Loucy (cell line): ENCODE measurements around the gene CLDN5.

ENCODE experiments used
- H2AFZ ChIP-seq: fragments of 200-600 bp; sonication (generic); 2 replicates; pipeline ENCODE4 v1.6.0; 2016; ENCODE audit warnings: antibody characterized with exemption, mild to moderate bottlenecking, low read length, moderate library complexity
- H3F3A ChIP-seq: fragments of 200-600 bp; 2 replicates; pipeline ENCODE4 v1.6.0; 2016; ENCODE audit warnings: antibody characterized with exemption, low read depth, mild to moderate bottlenecking
- H3K27me3 ChIP-seq: fragments of 200-600 bp; sonication (generic); 2 replicates; pipeline ENCODE4 v1.6.1; 2014; ENCODE audit warnings: low read length, mild to moderate bottlenecking; ENCODE audit not compliant: insufficient read depth, poor library complexity, severe bottlenecking
- H3K36me3 ChIP-seq: fragments of 200-600 bp; sonication (generic); 2 replicates; pipeline ENCODE4 v1.6.1; 2016; ENCODE audit warnings: low read length; ENCODE audit not compliant: insufficient read depth
- H3K4me1 ChIP-seq: fragments of 200-600 bp; sonication (generic); 2 replicates; pipeline ENCODE4 v1.5.1; 2014; ENCODE audit warnings: low read length, mild to moderate bottlenecking; ENCODE audit not compliant: insufficient read depth, poor library complexity, severe bottlenecking
- H3K4me2 ChIP-seq: fragments of 200-600 bp; sonication (generic); 2 replicates; pipeline ENCODE4 v1.6.0; 2014; ENCODE audit warnings: antibody characterized with exemption, low read length, low read depth, mild to moderate bottlenecking; ENCODE audit not compliant: poor library complexity, severe bottlenecking
- H3K4me3 ChIP-seq: fragments of 200-600 bp; sonication (generic); 2 replicates; pipeline ENCODE4 v1.5.1; 2014; ENCODE audit warnings: low read length, mild to moderate bottlenecking, mixed read lengths; ENCODE audit not compliant: poor library complexity, severe bottlenecking
- H3K79me2 ChIP-seq: fragments of 200-600 bp; sonication (generic); 2 replicates; pipeline ENCODE4 v1.6.1; 2014; ENCODE audit warnings: low read length; ENCODE audit not compliant: insufficient read depth
- H3K9ac ChIP-seq: fragments of 200-600 bp; sonication (generic); 2 replicates; pipeline ENCODE4 v1.6.0; 2014; ENCODE audit warnings: mild to moderate bottlenecking, low read depth, low read length, moderate library complexity; ENCODE audit not compliant: poor library complexity, severe bottlenecking
- H3K9me2 ChIP-seq: fragments of 200-600 bp; sonication (generic); replicated peaks from 2 replicates; pipeline ENCODE4 v1.6.1; 2016; ENCODE audit warnings: low read depth, low read length, mixed read lengths
- H3K9me3 ChIP-seq: fragments of 200-600 bp; sonication (generic); 2 replicates; pipeline ENCODE4 v1.6.1; 2014; ENCODE audit warnings: mild to moderate bottlenecking, antibody characterized with exemption, low read length, low read depth; ENCODE audit not compliant: insufficient read depth
- H4K20me1 ChIP-seq: fragments of 200-600 bp; sonication (generic); 2 replicates; pipeline ENCODE4 v1.6.0; 2014; ENCODE audit warnings: antibody characterized with exemption, low read length, mild to moderate bottlenecking; ENCODE audit not compliant: insufficient read depth, poor library complexity, severe bottlenecking
- CTCF ChIP-seq: fragments of 200-600 bp; sonication (generic); conservative IDR thresholded peaks from 2 replicates; pipeline ENCODE4 v1.5.1; 2014; ENCODE audit warnings: mild to moderate bottlenecking, antibody characterized with exemption, low read length
- EZH2phosphoT487 ChIP-seq: fragments of 200-600 bp; IDR thresholded peaks from 2 replicates; pipeline ENCODE4 v1.6.1; 2018; ENCODE audit warnings: antibody characterized with exemption, mild to moderate bottlenecking, moderate library complexity, borderline replicate concordance

CLDN5 gene

GRCh38 chr22:19509191-19509590, 15.0 kb downstream of the CLDN5 start:
- Histone ChIP-seq H3F3A (no peaks in the 10 kb centered on the region), H2AFZ (no peak overlapping the region), H3K27me3 (no peaks in the 10 kb centered on the region), H3K9me2 (no peaks in the 10 kb centered on the region), H3K4me1 (peaks cover 34% of the 10 kb centered on the region), H3K9me3 (no peaks in the 10 kb centered on the region), H3K36me3 (peaks cover 21% of the 10 kb centered on the region; the same call in 1 of the 2 replicates), H3K4me3 (no peak overlapping the region), H4K20me1 (no peaks in the 10 kb centered on the region), H3K79me2 (no peaks in the 10 kb centered on the region), H3K4me2 (no peak overlapping the region), H3K9ac (no peak overlapping the region)
- no peak for TF ChIP-seq EZH2phosphoT487
- no peak for TF ChIP-seq CTCF

GRCh38 chr22:19508024-19508776, 16.0 kb downstream of the CLDN5 start:
- Histone ChIP-seq H2AFZ (no peak overlapping the region), H3K9me2 (no peaks in the 10 kb centered on the region), H3K4me3 (no peak overlapping the region), H3K9me3 (no peaks in the 10 kb centered on the region), H3F3A (no peaks in the 10 kb centered on the region), H3K27me3 (no peaks in the 10 kb centered on the region), H3K4me2 (no peak overlapping the region), H3K79me2 (no peaks in the 10 kb centered on the region), H3K9ac (no peak overlapping the region), H3K36me3 (peaks cover 15% of the 10 kb centered on the region; the same call in 1 of the 2 replicates), H3K4me1 (peaks cover 42% of the 10 kb centered on the region), H4K20me1 (no peaks in the 10 kb centered on the region)
- no peak for TF ChIP-seq CTCF
- no peak for TF ChIP-seq EZH2phosphoT487

GRCh38 chr22:19507534-19507861, 16.7 kb downstream of the CLDN5 start:
- H3K9me3 ChIP-seq, result no peaks in the 10 kb centered on the region

More at GRCh38 chr22:19507534-19507861, 16.7 kb downstream of the CLDN5 start:
- TF ChIP-seq CTCF (no peak), EZH2phosphoT487 (no peak)
- Histone ChIP-seq H3F3A (no peaks in the 10 kb centered on the region), H3K79me2 (no peaks in the 10 kb centered on the region), H2AFZ (no peak overlapping the region), H3K27me3 (no peaks in the 10 kb centered on the region), H3K9ac (no peak overlapping the region), H4K20me1 (no peaks in the 10 kb centered on the region), H3K4me2 (no peak overlapping the region), H3K36me3 (peaks cover 15% of the 10 kb centered on the region; the same call in 1 of the 2 replicates), H3K4me3 (no peak overlapping the region), H3K9me2 (no peaks in the 10 kb centered on the region), H3K4me1 (peaks cover 37% of the 10 kb centered on the region)
